OCI-LY3 (cell line): ENCODE data around the gene WWOX.

ENCODE experiments used
- CTCF ChIP-seq: fragments of 200-600, 300-600 bp; sonication (generic); IDR thresholded peaks from 2 replicates; pipeline ENCODE4 v1.5.1; 2014; ENCODE audit warnings: antibody characterized with exemption, low read length, low read depth
- EZH2phosphoT487 ChIP-seq: fragments of 200-600 bp; shearing (Covaris generic); IDR thresholded peaks from 2 replicates; pipeline ENCODE4 v1.6.1; 2018; ENCODE audit warnings: antibody characterized with exemption, mixed run types, low read depth

- no peak for TF ChIP-seq CTCF
- TF ChIP-seq EZH2phosphoT487: no peak
These were observed 1054.6 kb downstream of the WWOX start for GRCh38 chr16:79154086-79154485.
